MCF 10A (cell line): ENCODE results near the gene VIM. TPM values are rescaled to one million over a fixed set of nuclear protein-coding genes. Genes with fewer than 3 reads are reported as not detected.

Source experiments
- BruUV-seq: library from RNA; stranded (reverse); fragments of 400-500 nt; replicated peaks from 2 replicates; lab custom pipeline; 2021; lab: Mats Ljungman, UMichigan
- CTCF ChIA-PET: fragments of 300-600 bp; sonication (Branson Sonifier 250); formaldehyde crosslinking; extraction: SDS; loops from one replicate; lab custom pipeline; 2021; ENCODE audit warnings: antibody characterized with exemption, inconsistent platforms; lab: Yijun Ruan, JAX
- POLR2A ChIA-PET: fragments of 300-600, 350-650 bp; sonication (Branson Sonifier 250); formaldehyde crosslinking; extraction: SDS; loops from one replicate; lab custom pipeline; 2020; ENCODE audit warnings: antibody characterized with exemption, inconsistent platforms; lab: Yijun Ruan, JAX
- DNase-seq: peaks from one replicate; pipeline ENCODE4 v3.0.0-alpha.2; 2018; ENCODE audit not compliant: unreplicated experiment
- H3K27ac Mint-ChIP-seq: one replicate; pipeline ENCODE4 v1.8.0; 2022; ENCODE audit warnings: mild to moderate bottlenecking, low read depth, mixed read lengths; ENCODE audit not compliant: unreplicated experiment
- H3K27me3 Mint-ChIP-seq: one replicate; pipeline ENCODE4 v1.8.0; 2022; ENCODE audit warnings: mixed read lengths; ENCODE audit not compliant: insufficient read depth, unreplicated experiment
- H3K36me3 Mint-ChIP-seq: one replicate; pipeline ENCODE4 v1.8.0; 2022; ENCODE audit warnings: mild to moderate bottlenecking, moderate library complexity, mixed read lengths; ENCODE audit not compliant: insufficient read depth, unreplicated experiment
- H3K4me1 Mint-ChIP-seq: one replicate; pipeline ENCODE4 v1.8.0; 2022; ENCODE audit warnings: mixed read lengths; ENCODE audit not compliant: insufficient read depth, unreplicated experiment
- H3K4me3 Mint-ChIP-seq: one replicate; pipeline ENCODE4 v1.8.0; 2022; ENCODE audit warnings: mild to moderate bottlenecking, moderate library complexity, mixed read lengths; ENCODE audit not compliant: unreplicated experiment
- H3K9me3 Mint-ChIP-seq: one replicate; pipeline ENCODE4 v1.8.0; 2022; ENCODE audit warnings: mixed read lengths; ENCODE audit not compliant: unreplicated experiment
- CTCF ChIP-seq: fragments of 200-600 bp; IDR thresholded peaks from one replicate; pipeline ENCODE4 v1.8.0; 2022; ENCODE audit warnings: antibody characterized with exemption, mild to moderate bottlenecking; ENCODE audit not compliant: unreplicated experiment
- intact Hi-C: fragments of 100-400 bp; cut with micrococcal nuclease; formaldehyde crosslinking; loops from 2 replicates; pipeline ENCODE4 v1.14.1; 2022
- total RNA-seq: library from RNA; stranded (reverse); gene quantifications from 2 replicates; pipeline ENCODE4 v1.2.3, GENCODE V29; 2022

The VIM gene
- total RNA-seq, 1 experiment from 2014 or later = 1,430 TPM

- Mint-ChIP-seq H3K9me3 (no peaks in the 10 kb centered on the region), H3K27me3 (no peaks in the 10 kb centered on the region), H3K36me3 (no peaks in the 10 kb centered on the region), H3K27ac (peak overlapping the region; percentile 16), H3K4me1 (peaks cover 28% of the 10 kb centered on the region), H3K4me3 (no peak overlapping the region)
- intact Hi-C loops = no loop called here
- CTCF ChIA-PET = no interaction called here
- no peak for TF ChIP-seq CTCF
- BruUV-seq = no TSS peak
- POLR2A ChIA-PET = interaction anchor here (0.6 to 1.6 kb wide), 3 partner anchors 9 to 196 kb away, joined by 3 to 9 read pairs (median 3); partner anchors contain the start of gene TRDMT1
- DNase-seq = no peak
Observed at GRCh38 chr10:17210361-17210760, 17.7 kb upstream of the VIM start.

GRCh38 chr10:17212802-17213221, 15.2 kb upstream of the VIM start:
- no peak for DNase-seq
- Mint-ChIP-seq H3K4me1 (peaks cover 30% of the 10 kb centered on the region), H3K27me3 (no peaks in the 10 kb centered on the region), H3K4me3 (no peak overlapping the region), H3K27ac (no peak overlapping the region), H3K36me3 (no peaks in the 10 kb centered on the region), H3K9me3 (no peaks in the 10 kb centered on the region)
- CTCF ChIA-PET = interaction anchor here (0.9 to 1.9 kb wide), 2 partner anchors 12 to 278 kb away, joined by 3 to 15 read pairs; partner anchors contain the start of gene TRDMT1
- intact Hi-C loops = no loop called here
- POLR2A ChIA-PET = interaction anchor here (2.2 to 5.0 kb wide), 2 partner anchors 11 to 17 kb away, joined by 33 to 56 read pairs; partner anchors contain the start of genes TRDMT1 and VIM
- BruUV-seq = no TSS peak
- TF ChIP-seq CTCF = no peak

- ChIA-PET CTCF (interaction anchor here (0.6 to 1.9 kb wide), 6 partner anchors 13 to 1336 kb away, joined by 3 to 15 read pairs (median 4); partner anchors contain the start of gene TRDMT1), POLR2A (interaction anchor here (0.7 to 5.0 kb wide), 3 partner anchors 12 to 365 kb away, joined by 3 to 56 read pairs (median 33); partner anchors contain the start of genes TRDMT1 and VIM)
- no TSS peak for BruUV-seq
- no peak overlapping the region for H3K4me3 Mint-ChIP-seq
- H3K9me3 Mint-ChIP-seq = no peaks in the 10 kb centered on the region
- intact Hi-C loops = no loop called here
- no peaks in the 10 kb centered on the region for H3K36me3 Mint-ChIP-seq
- peak; percentile 52 for DNase-seq
- H3K27me3 Mint-ChIP-seq = no peaks in the 10 kb centered on the region
- peaks cover 30% of the 10 kb centered on the region for H3K4me1 Mint-ChIP-seq
- no peak for TF ChIP-seq CTCF
- H3K27ac Mint-ChIP-seq = no peak overlapping the region
Observed at GRCh38 chr10:17213646-17214349, 14.2 kb upstream of the VIM start.

- peaks cover 30% of the 10 kb centered on the region for H3K4me1 Mint-ChIP-seq
- ChIA-PET CTCF (interaction anchor here (1.3 to 1.5 kb wide), 3 partner anchors 14 to 15 kb away, joined by 4 to 11 read pairs (median 6); partner anchors contain the start of gene TRDMT1), POLR2A (interaction anchor here (2.2 to 5.0 kb wide), 2 partner anchors 13 to 15 kb away, joined by 33 to 56 read pairs; partner anchors contain the start of genes TRDMT1 and VIM)
- no TSS peak for BruUV-seq
- H3K4me3 Mint-ChIP-seq = peak overlapping the region; percentile 67
- DNase-seq = no peak
- no peaks in the 10 kb centered on the region for H3K36me3 Mint-ChIP-seq
- TF ChIP-seq CTCF = no peak
- intact Hi-C loops = no loop called here
- no peaks in the 10 kb centered on the region for H3K27me3 Mint-ChIP-seq
- peak overlapping the region; percentile 95 for H3K27ac Mint-ChIP-seq
- H3K9me3 Mint-ChIP-seq = no peaks in the 10 kb centered on the region
Observed at GRCh38 chr10:17214526-17214925, 13.5 kb upstream of the VIM start.
